ENCODE measurements around the gene ZMIZ2.
A peak's percentile ranks its signal among the peaks of the same experiment; 100 is the strongest.

ZMIZ2 gene

GRCh38 chr7:44787041-44787440, 38.4 kb downstream of the ZMIZ2 start:
- no peaks in the 10 kb centered on the region for H3K9me3 ChIP-seq (ENCODE audit: control insufficient read depth in 1 of 2, low read length in 2 of 2)
- H3K27ac ChIP-seq (ENCODE audit: low read depth, low read length) = no peak overlapping the region
- no peaks in the 10 kb centered on the region for H3K36me3 ChIP-seq (ENCODE audit: control insufficient read depth in 1 of 2, insufficient read depth in 2 of 2, low read length in 2 of 2)
- H3K4me1 ChIP-seq (ENCODE audit: control insufficient read depth in 1 of 2, insufficient read depth in 2 of 2, low read length in 2 of 2) = no peaks in the 10 kb centered on the region
- no peaks in the 10 kb centered on the region for H3K27me3 ChIP-seq (ENCODE audit: control insufficient read depth in 1 of 2, insufficient read depth in 2 of 2, low read length in 2 of 2)
- no peak overlapping the region for H3K9ac ChIP-seq (ENCODE audit: low read depth in 1 of 2, low read length in 2 of 2)
- no peak overlapping the region for H3K4me3 ChIP-seq (ENCODE audit: low read depth in 1 of 2, low read length in 2 of 2)

- Histone ChIP-seq H3K9me3 (ENCODE audit: control insufficient read depth in 1 of 2, low read length in 2 of 2) (no peaks in the 10 kb centered on the region), H3K9ac (ENCODE audit: low read depth in 1 of 2, low read length in 2 of 2) (no peak overlapping the region), H3K36me3 (ENCODE audit: control insufficient read depth in 1 of 2, insufficient read depth in 2 of 2, low read length in 2 of 2) (no peaks in the 10 kb centered on the region), H3K27me3 (ENCODE audit: control insufficient read depth in 1 of 2, insufficient read depth in 2 of 2, low read length in 2 of 2) (no peaks in the 10 kb centered on the region), H3K4me1 (ENCODE audit: control insufficient read depth in 1 of 2, insufficient read depth in 2 of 2, low read length in 2 of 2) (no peaks in the 10 kb centered on the region), H3K4me3 (ENCODE audit: low read depth in 1 of 2, low read length in 2 of 2) (no peak overlapping the region), H3K27ac (ENCODE audit: low read depth, low read length) (no peak overlapping the region)
These were observed 39.1 kb downstream of the ZMIZ2 start for GRCh38 chr7:44787762-44788161.

GRCh38 chr7:44789990-44790389, 41.3 kb downstream of the ZMIZ2 start:
- no peaks in the 10 kb centered on the region for H3K9me3 ChIP-seq (ENCODE audit: control insufficient read depth in 1 of 2, low read length in 2 of 2)
- no peaks in the 10 kb centered on the region for H3K36me3 ChIP-seq (ENCODE audit: control insufficient read depth in 1 of 2, insufficient read depth in 2 of 2, low read length in 2 of 2)
- no peak overlapping the region for H3K4me3 ChIP-seq (ENCODE audit: low read depth in 1 of 2, low read length in 2 of 2)
- H3K9ac ChIP-seq (ENCODE audit: low read depth in 1 of 2, low read length in 2 of 2) = no peak overlapping the region
- H3K27ac ChIP-seq (ENCODE audit: low read depth, low read length) = no peak overlapping the region
- no peaks in the 10 kb centered on the region for H3K4me1 ChIP-seq (ENCODE audit: control insufficient read depth in 1 of 2, insufficient read depth in 2 of 2, low read length in 2 of 2)
- no peaks in the 10 kb centered on the region for H3K27me3 ChIP-seq (ENCODE audit: control insufficient read depth in 1 of 2, insufficient read depth in 2 of 2, low read length in 2 of 2)

- Histone ChIP-seq H3K27me3 (ENCODE audit: control insufficient read depth in 1 of 2, insufficient read depth in 2 of 2, low read length in 2 of 2) (no peaks in the 10 kb centered on the region), H3K4me1 (ENCODE audit: control insufficient read depth in 1 of 2, insufficient read depth in 2 of 2, low read length in 2 of 2) (no peaks in the 10 kb centered on the region), H3K9ac (ENCODE audit: low read depth in 1 of 2, low read length in 2 of 2) (no peak overlapping the region), H3K27ac (ENCODE audit: low read depth, low read length) (no peak overlapping the region), H3K4me3 (ENCODE audit: low read depth in 1 of 2, low read length in 2 of 2) (no peak overlapping the region), H3K36me3 (ENCODE audit: control insufficient read depth in 1 of 2, insufficient read depth in 2 of 2, low read length in 2 of 2) (no peaks in the 10 kb centered on the region), H3K9me3 (ENCODE audit: control insufficient read depth in 1 of 2, low read length in 2 of 2) (no peaks in the 10 kb centered on the region)
These were observed 42.9 kb downstream of the ZMIZ2 start for GRCh38 chr7:44791278-44792219.

GRCh38 chr7:44793919-44794318, 45.3 kb downstream of the ZMIZ2 start:
- H3K27ac ChIP-seq (ENCODE audit: low read depth, low read length) = no peak overlapping the region
- H3K4me1 ChIP-seq (ENCODE audit: control insufficient read depth in 1 of 2, insufficient read depth in 2 of 2, low read length in 2 of 2) = peaks cover 6 to 9% of the 10 kb centered on the region in 2 donors
- H3K27me3 ChIP-seq (ENCODE audit: control insufficient read depth in 1 of 2, insufficient read depth in 2 of 2, low read length in 2 of 2) = no peaks in the 10 kb centered on the region
- H3K4me3 ChIP-seq (ENCODE audit: low read depth in 1 of 2, low read length in 2 of 2) = no peak overlapping the region
- no peak overlapping the region for H3K9ac ChIP-seq (ENCODE audit: low read depth in 1 of 2, low read length in 2 of 2)
- H3K9me3 ChIP-seq (ENCODE audit: control insufficient read depth in 1 of 2, low read length in 2 of 2) = no peaks in the 10 kb centered on the region
- peaks cover 0 to 4% of the 10 kb centered on the region in 2 donors for H3K36me3 ChIP-seq (ENCODE audit: control insufficient read depth in 1 of 2, insufficient read depth in 2 of 2, low read length in 2 of 2)

- H3K27me3 ChIP-seq (ENCODE audit: control insufficient read depth in 1 of 2, insufficient read depth in 2 of 2, low read length in 2 of 2) = no peaks in the 10 kb centered on the region
- no peak overlapping the region for H3K9ac ChIP-seq (ENCODE audit: low read depth in 1 of 2, low read length in 2 of 2)
- peaks cover 7 to 11% of the 10 kb centered on the region in 2 donors for H3K4me1 ChIP-seq (ENCODE audit: control insufficient read depth in 1 of 2, insufficient read depth in 2 of 2, low read length in 2 of 2)
- H3K36me3 ChIP-seq (ENCODE audit: control insufficient read depth in 1 of 2, insufficient read depth in 2 of 2, low read length in 2 of 2) = peaks cover 0 to 5% of the 10 kb centered on the region in 2 donors
- H3K27ac ChIP-seq (ENCODE audit: low read depth, low read length) = no peak overlapping the region
- H3K4me3 ChIP-seq (ENCODE audit: low read depth in 1 of 2, low read length in 2 of 2) = no peak overlapping the region
- H3K9me3 ChIP-seq (ENCODE audit: control insufficient read depth in 1 of 2, low read length in 2 of 2) = no peaks in the 10 kb centered on the region
These were observed 45.7 kb downstream of the ZMIZ2 start for GRCh38 chr7:44794331-44794730.

- Histone ChIP-seq H3K9ac (ENCODE audit: low read depth in 1 of 2, low read length in 2 of 2) (peak overlapping the region; percentile 83 to 90), H3K4me1 (ENCODE audit: control insufficient read depth in 1 of 2, insufficient read depth in 2 of 2, low read length in 2 of 2) (peaks cover 7 to 11% of the 10 kb centered on the region in 2 donors), H3K4me3 (ENCODE audit: low read depth in 1 of 2, low read length in 2 of 2) (peak overlapping the region; percentile 90 to 96)
These were observed 47.4 kb downstream of the ZMIZ2 start for GRCh38 chr7:44796034-44796503.

GRCh38 chr7:44796504-44797328, 48.1 kb downstream of the ZMIZ2 start, which contains the start of gene PPIA:
TSS of gene PPIA (plus strand) at chr7:44796681. CDS start at chr7:44796725, 44 bp downstream.
- H3K9ac ChIP-seq (ENCODE audit: low read depth in 1 of 2, low read length in 2 of 2) = peak within 1 kb of the TSS; percentile 94 to 98
- peaks cover 21% of the 10 kb centered on the region in 2 donors for H3K36me3 ChIP-seq (ENCODE audit: control insufficient read depth in 1 of 2, insufficient read depth in 2 of 2, low read length in 2 of 2)
- peak within 1 kb of the TSS; percentile 90 to 96 for H3K4me3 ChIP-seq (ENCODE audit: low read depth in 1 of 2, low read length in 2 of 2)
- peaks cover 7 to 11% of the 10 kb centered on the region in 2 donors for H3K4me1 ChIP-seq (ENCODE audit: control insufficient read depth in 1 of 2, insufficient read depth in 2 of 2, low read length in 2 of 2)
- no peaks in the 10 kb centered on the region for H3K27me3 ChIP-seq (ENCODE audit: control insufficient read depth in 1 of 2, insufficient read depth in 2 of 2, low read length in 2 of 2)
- H3K9me3 ChIP-seq (ENCODE audit: control insufficient read depth in 1 of 2, low read length in 2 of 2) = no peaks in the 10 kb centered on the region
- peak within 1 kb of the TSS; percentile 100 for H3K27ac ChIP-seq (ENCODE audit: low read depth, low read length)

More at GRCh38 chr7:44796034-44796503, 47.4 kb downstream of the ZMIZ2 start:
- peak overlapping the region; percentile 100 for H3K27ac ChIP-seq (ENCODE audit: low read depth, low read length)
- no peaks in the 10 kb centered on the region for H3K9me3 ChIP-seq (ENCODE audit: control insufficient read depth in 1 of 2, low read length in 2 of 2)
- no peaks in the 10 kb centered on the region for H3K27me3 ChIP-seq (ENCODE audit: control insufficient read depth in 1 of 2, insufficient read depth in 2 of 2, low read length in 2 of 2)
- H3K36me3 ChIP-seq (ENCODE audit: control insufficient read depth in 1 of 2, insufficient read depth in 2 of 2, low read length in 2 of 2) = peaks cover 16 to 17% of the 10 kb centered on the region in 2 donors

- Histone ChIP-seq H3K9me3 (ENCODE audit: control insufficient read depth in 1 of 2, low read length in 2 of 2) (no peaks in the 10 kb centered on the region), H3K4me1 (ENCODE audit: control insufficient read depth in 1 of 2, insufficient read depth in 2 of 2, low read length in 2 of 2) (peaks cover 7 to 11% of the 10 kb centered on the region in 2 donors), H3K36me3 (ENCODE audit: control insufficient read depth in 1 of 2, insufficient read depth in 2 of 2, low read length in 2 of 2) (peaks cover 28 to 30% of the 10 kb centered on the region in 2 donors), H3K27me3 (ENCODE audit: control insufficient read depth in 1 of 2, insufficient read depth in 2 of 2, low read length in 2 of 2) (no peaks in the 10 kb centered on the region), H3K27ac (ENCODE audit: low read depth, low read length) (peak overlapping the region; percentile 100), H3K9ac (ENCODE audit: low read depth in 1 of 2, low read length in 2 of 2) (peak overlapping the region; percentile 94 to 98), H3K4me3 (ENCODE audit: low read depth in 1 of 2, low read length in 2 of 2) (peak overlapping the region; percentile 75 to 96)
These were observed 48.9 kb downstream of the ZMIZ2 start for GRCh38 chr7:44797329-44798258.

All from duodenal mucosa (tissue), 2 donors.